Measurements from ENCODE around the gene ASCL5.
A peak's percentile ranks its signal among the peaks of the same experiment; 100 is the strongest.

The ASCL5 gene

GRCh38 chr1:201136355-201137023 lies 9.5 kb upstream of the ASCL5 start:
- DNase-seq = no peak

- no peak for DNase-seq
Measured at GRCh38 chr1:201134405-201134804, 7.4 kb upstream of the ASCL5 start.

GRCh38 chr1:201131398-201131797 lies 4.4 kb upstream of the ASCL5 start:
- no peak for DNase-seq

GRCh38 chr1:201128962-201129361 lies 2.0 kb upstream of the ASCL5 start:
- DNase-seq = no peak

- no peak for DNase-seq
Measured at GRCh38 chr1:201128476-201128875, 1.5 kb upstream of the ASCL5 start.

GRCh38 chr1:201127755-201128455 lies 921 bp upstream of the ASCL5 start:
- no peak for DNase-seq

- DNase-seq = no peak
Measured at GRCh38 chr1:201126463-201126831, 537 bp downstream of the ASCL5 start.

GRCh38 chr1:201125800-201126199 lies 1.2 kb downstream of the ASCL5 start:
- no peak for DNase-seq

GRCh38 chr1:201125019-201125418 lies 2.0 kb downstream of the ASCL5 start:
- no peak for DNase-seq

- no peak for DNase-seq
Measured at GRCh38 chr1:201123866-201124265, 3.1 kb downstream of the ASCL5 start.

- DNase-seq = no peak
Measured at GRCh38 chr1:201122321-201122957, 4.5 kb downstream of the ASCL5 start.

GRCh38 chr1:201119206-201120197 lies 7.5 kb downstream of the ASCL5 start:
- DNase-seq = no peak

GRCh38 chr1:201116091-201116490 lies 10.9 kb downstream of the ASCL5 start:
- DNase-seq = no peak

- DNase-seq = no peak
Measured at GRCh38 chr1:201115390-201115937, 11.5 kb downstream of the ASCL5 start.

GRCh38 chr1:201114245-201115131 lies 12.5 kb downstream of the ASCL5 start:
- peak; percentile 88 for DNase-seq

GRCh38 chr1:201113451-201114244 lies 13.3 kb downstream of the ASCL5 start:
- DNase-seq = no peak

- DNase-seq = no peak
Measured at GRCh38 chr1:201112926-201113325, 14.1 kb downstream of the ASCL5 start.

GRCh38 chr1:201112173-201112731 lies 14.7 kb downstream of the ASCL5 start, which contains the start of gene CACNA1S:
Gene CACNA1S, minus strand, starts transcription at chr1:201112426. Its CDS starts 87 bp downstream, at chr1:201112339.
- no peak for DNase-seq

GRCh38 chr1:201111672-201112071 lies 15.3 kb downstream of the ASCL5 start:
- DNase-seq = no peak

GRCh38 chr1:201111156-201111555 lies 15.8 kb downstream of the ASCL5 start:
- no peak for DNase-seq

Measured in T1000 (cell line).